Keratinocyte (primary cell): ENCODE results near the gene SPATA31D3.

ENCODE experiments used
- CTCF ChIP-seq, 3 experiments: IDR thresholded peaks in 1 of 3; conservative IDR thresholded peaks in 1 of 3; optimal IDR thresholded peaks in 1 of 3; 2 replicates in 2 of 3; 3 replicates in 1 of 3; pipeline versions ENCODE3 to v1.5.1; 2011; ENCODE audit warnings: low read length in 3 of 3, mild to moderate bottlenecking in 3 of 3, moderate library complexity in 2 of 3, control low read depth in 1 of 3, inconsistent platforms in 1 of 3; ENCODE audit not compliant: insufficient read depth in 2 of 3; ENCODE audit errors: extremely low read depth in 1 of 3
- EZH2 ChIP-seq: IDR thresholded peaks from one replicate; pipeline ENCODE4 v1.6.1; 2012; ENCODE audit warnings: inconsistent platforms, mild to moderate bottlenecking, low read length, moderate library complexity

- TF ChIP-seq CTCF (optimal IDR thresholded peaks at IDR 0.05 in 1 of 3, IDR thresholded peaks at IDR 0.05 in 1 of 3, conservative IDR thresholded peaks at IDR 0.05 in 1 of 3; ENCODE audit: extremely low read depth in 1 of 3, insufficient read depth in 2 of 3, low read length in 3 of 3) (no peak), EZH2 (no peak)
Measured at GRCh38 chr9:81993656-81994055, 50.4 kb downstream of the SPATA31D3 start.
